ENCODE results near the gene IL15RA.
"Not testable (repeated sequence)": the region's sequence is repeated elsewhere in the genome, so short reads cannot be mapped to it uniquely, and the experiment has no call there.

IL15RA gene

DNA sequence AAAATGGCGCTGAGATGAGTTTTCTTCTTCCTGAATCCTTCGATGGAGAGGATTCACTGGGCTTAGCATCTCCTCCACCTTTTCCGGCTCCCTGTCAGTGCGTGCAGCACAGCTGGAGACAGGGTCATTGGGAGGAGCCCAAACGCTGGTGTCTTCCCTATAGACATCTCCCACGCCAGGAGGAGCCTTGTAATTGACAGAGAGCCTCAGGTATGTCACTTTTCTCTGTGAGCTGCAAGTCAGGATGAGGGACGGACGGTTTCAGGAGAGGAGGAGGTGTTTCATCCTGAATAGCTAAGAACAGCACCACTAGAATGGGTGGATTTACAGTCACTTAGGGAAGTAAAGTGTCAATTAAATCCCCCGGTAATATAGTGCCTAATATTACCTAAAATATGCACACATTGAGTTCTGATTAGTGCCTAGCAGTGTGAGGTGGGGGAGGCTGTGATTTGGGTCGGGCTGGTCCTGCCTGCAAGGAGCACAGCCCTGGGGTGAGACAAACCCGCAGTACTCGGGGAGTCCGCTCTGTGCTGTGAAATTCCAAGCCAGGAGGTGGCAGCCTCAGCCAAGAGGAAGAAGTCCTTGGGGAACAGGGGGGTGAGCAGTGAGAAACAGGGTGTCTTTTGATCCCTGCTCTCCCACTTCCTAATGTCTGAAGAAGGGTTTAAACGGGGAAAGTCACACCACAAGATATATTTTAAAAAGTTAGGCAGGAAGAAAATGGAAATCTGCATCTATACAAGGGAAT is 28.2 kb downstream of the IL15RA start:
- peak in 1 of 2 donors; percentile 25 for DNase-seq (ENCODE audit: low read depth in 2 of 2)

DNA sequence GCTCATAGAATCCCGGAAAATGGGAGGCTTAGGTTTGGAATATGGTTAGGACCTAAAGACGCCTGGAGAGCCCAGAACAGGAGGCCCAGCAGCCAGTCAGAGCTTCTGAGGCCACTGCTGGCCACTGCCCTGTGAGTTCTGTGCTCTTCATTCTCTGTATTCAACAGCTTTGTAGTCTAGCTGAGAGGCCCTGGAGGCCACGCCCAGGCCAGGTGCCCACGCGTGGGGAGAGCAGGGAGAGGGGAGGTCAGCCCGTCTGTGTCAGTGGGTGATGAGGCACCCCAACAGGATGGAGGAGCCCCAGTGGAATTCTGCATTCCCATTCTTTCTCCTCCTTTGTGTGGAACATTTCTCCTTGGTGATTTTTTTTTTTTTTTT is 29.1 kb downstream of the IL15RA start:
- no peak for DNase-seq (ENCODE audit: low read depth in 2 of 2)

GRCh38 chr10:5947471-5948207 is 29.7 kb downstream of the IL15RA start:
- no peak for DNase-seq (ENCODE audit: low read depth in 2 of 2)

DNA sequence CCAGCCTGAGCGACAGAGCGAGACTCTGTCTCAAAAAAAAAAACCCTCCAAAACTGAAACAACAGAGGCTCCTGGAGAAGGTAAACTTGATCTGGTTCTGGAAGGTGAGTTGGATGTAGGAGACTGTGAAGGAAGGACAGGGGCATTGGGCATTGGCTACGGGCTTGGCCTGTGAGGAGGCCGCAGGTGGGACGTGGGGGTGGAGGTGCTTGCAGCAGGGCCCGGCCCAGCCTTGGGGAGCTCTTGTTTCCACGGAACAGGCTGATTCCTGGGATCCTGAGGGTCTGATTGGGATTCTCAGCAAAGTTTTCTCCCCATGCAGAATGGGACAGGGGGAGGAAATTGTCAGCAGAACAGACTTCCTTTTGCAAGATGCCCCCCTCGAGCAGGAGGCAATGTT is 30.6 kb downstream of the IL15RA start:
- DNase-seq (ENCODE audit: low read depth in 2 of 2): no peak

DNA sequence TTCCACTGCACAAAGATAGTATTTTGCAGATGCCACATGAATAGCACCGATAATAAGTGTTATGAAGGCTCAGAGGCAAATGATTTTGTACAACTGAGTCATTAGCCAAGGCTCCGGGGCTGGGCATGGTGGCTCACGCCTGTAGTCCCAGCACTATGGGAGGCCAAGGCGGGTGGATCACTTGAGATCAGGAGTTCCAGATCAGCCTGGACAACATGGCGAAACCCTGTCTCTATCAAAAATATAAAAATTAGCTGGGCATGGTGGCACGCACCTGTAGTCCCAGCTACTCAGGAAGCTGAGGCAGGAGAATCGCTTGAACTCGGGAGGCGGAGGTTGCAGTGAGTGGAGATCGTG is 30.9 kb downstream of the IL15RA start:
- DNase-seq (ENCODE audit: low read depth in 2 of 2): not testable (repeated sequence)

DNA sequence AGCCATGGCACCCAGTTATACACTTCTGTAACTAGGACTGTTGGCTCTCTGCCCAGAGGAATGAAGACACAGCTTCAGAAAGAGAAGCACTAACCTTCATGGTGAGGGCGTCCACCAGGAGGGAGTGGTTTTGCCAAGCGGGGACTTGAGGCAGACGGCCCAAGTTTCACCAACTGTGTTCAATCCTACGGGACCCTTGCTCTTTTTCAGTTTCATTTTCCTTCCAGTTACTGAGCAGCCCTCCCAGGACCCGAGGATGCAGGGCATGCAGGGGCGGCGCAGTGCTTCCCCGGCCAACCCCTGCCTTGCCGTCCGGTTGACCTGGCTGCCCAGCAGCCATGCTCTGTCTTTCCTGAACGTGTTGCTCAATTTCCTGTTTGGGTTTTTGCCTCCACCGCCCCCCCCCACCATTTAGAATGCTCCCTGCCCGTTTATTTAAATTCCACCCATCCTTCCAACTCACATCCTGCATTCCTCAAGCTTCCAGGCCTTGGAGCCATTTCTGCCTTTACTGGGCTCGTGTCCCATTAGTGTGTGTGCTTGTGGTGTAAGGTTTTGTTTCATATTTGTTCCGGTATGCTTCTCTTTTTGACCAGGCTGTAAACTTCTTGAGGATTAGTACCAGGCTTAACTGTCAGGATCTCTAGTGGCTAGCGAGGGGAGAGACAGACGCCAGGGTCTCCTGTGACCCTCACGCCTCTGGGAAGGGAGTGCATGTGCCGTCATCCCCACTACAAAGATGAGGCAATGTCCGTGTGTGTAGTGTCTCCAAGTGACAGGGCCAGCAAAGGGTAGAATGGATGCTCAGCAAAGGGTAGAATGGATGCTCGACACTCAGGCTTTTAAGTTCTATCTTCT is 31.6 kb downstream of the IL15RA start:
- no peak for DNase-seq (ENCODE audit: low read depth in 2 of 2)

DNA sequence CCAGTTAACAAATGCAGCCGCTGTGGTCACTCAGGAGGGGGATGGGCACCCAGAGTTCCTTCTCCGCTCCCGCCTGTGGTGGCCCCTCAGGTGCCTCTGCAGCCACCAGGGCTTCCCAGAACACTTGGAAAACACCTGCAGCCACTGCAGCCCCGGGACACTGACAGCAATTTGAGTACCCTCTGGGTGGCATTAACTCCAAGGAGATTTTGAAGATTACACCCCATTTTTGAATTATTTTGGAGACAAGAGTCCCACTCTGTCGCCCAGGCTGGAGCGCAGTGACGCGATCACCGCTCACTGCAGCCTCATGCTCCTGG is 32.2 kb downstream of the IL15RA start:
- DNase-seq (ENCODE audit: low read depth in 2 of 2): no peak

GRCh38 chr10:5944389-5945189 is 32.8 kb downstream of the IL15RA start:
- no peak for DNase-seq (ENCODE audit: low read depth in 2 of 2)

DNA sequence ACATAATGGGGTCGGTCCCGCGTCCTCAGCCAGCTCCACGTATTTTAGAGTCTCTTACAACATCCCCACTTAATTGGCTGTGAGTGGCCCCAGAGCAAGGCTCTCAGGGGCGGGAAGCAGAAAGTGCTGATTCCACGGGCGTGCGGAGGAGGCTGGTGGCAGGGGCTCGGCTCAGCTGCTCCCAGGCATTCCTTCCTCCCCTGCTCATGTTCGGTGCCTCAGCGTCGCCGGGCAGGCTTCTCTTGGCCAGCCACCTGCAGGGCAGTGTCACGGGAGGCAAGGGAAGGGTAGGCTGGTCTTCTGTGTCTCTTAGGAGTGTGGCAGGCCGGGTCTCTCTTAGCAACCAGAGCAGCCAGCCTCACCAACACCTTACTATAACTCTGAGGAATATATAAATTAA is 33.8 kb downstream of the IL15RA start:
- DNase-seq (ENCODE audit: low read depth in 2 of 2): no peak

DNA sequence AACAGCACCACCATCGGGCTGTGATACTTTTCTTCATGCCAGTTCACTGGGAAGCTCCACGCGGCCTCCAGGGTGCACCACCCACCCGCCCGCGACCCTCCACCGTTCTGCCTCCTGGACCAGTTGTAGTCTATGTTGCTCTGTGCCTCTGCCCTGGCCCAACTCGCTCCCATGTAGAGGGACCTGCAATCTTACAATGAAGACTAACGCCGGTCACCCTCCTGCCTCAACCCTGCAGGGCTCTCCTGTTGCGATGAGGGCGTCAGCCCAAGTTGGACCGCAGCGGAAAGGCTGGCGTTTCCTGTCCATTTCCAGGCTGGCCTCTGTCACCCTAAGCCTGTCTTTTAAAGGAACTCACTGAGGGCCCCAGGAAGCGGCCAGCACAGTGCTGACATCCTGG is 34.9 kb downstream of the IL15RA start:
- no peak for DNase-seq (ENCODE audit: low read depth in 2 of 2)

GRCh38 chr10:5942001-5942400 is 35.3 kb downstream of the IL15RA start:
- DNase-seq (ENCODE audit: low read depth in 2 of 2): no peak

GRCh38 chr10:5941579-5941978 is 35.8 kb downstream of the IL15RA start:
- no peak for DNase-seq (ENCODE audit: low read depth in 2 of 2)

- no peak for DNase-seq (ENCODE audit: low read depth in 2 of 2)
Measured at GRCh38 chr10:5940807-5941218, 36.5 kb downstream of the IL15RA start.

DNA sequence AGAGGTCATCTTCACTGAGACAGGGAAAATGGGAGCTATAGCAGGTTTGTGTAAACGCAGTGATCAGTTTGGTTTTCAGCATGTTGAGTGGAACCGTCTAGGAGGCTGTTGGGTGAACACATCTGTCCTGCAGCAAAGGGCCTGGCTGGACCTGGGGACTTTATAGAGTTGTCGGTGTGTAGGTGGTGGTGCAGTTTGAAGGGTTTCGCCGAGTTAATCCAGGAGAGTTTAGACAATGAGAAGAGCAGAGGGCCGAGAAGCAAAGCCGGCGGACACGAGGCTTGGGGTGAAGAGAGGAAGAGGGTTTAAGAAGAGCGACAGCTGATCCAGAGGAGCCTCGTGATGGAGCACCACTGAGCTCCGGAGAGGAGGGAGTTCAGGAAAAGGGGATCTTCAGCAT is 39.1 kb downstream of the IL15RA start:
- DNase-seq (ENCODE audit: low read depth in 2 of 2): no peak

- no peak for DNase-seq (ENCODE audit: low read depth in 2 of 2)
Measured at GRCh38 chr10:5937016-5937415, 40.3 kb downstream of the IL15RA start.

- DNase-seq (ENCODE audit: low read depth in 2 of 2): no peak
Measured at GRCh38 chr10:5935628-5936027, 41.7 kb downstream of the IL15RA start.

- DNase-seq (ENCODE audit: low read depth in 2 of 2): no peak
Measured at GRCh38 chr10:5933909-5934546, 43.3 kb downstream of the IL15RA start.

- no peak for DNase-seq (ENCODE audit: low read depth in 2 of 2)
Measured at GRCh38 chr10:5932345-5932744, 45.0 kb downstream of the IL15RA start.

- no peak for DNase-seq (ENCODE audit: low read depth in 2 of 2)
Measured at GRCh38 chr10:5930272-5930671, 47.1 kb downstream of the IL15RA start.

DNA sequence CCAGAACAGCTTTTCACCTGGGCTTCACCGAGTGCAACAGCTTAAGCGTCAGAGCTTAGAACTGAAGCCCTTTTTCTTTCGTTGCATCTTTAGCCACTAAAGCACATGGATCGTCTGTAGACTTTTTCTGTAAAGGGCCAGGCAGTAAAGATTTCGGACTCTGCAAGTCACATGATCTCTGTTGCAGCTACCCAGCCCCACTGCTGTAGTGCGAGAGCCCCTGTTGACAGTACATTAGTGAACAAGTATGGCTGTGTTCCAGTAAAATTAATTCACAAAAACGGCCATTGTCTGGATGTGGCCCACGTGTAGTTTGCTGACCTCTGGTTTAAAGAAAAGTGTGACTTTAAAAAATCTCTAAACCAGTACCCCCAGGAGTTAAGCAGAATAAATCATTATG is 47.9 kb downstream of the IL15RA start:
- no peak for DNase-seq (ENCODE audit: low read depth in 2 of 2)

- no peak for DNase-seq (ENCODE audit: low read depth in 2 of 2)
Measured at GRCh38 chr10:5927306-5927705, 50.0 kb downstream of the IL15RA start.

Measured in stimulated activated CD4-positive, alpha-beta T cell treated with anti-CD3 and anti-CD28 coated beads, Interleukin-4, amount 100 ng/mL, for 48 hours (primary cell).